ENCODE data around the gene ARFGEF3. TPM values are rescaled to one million over a fixed set of nuclear protein-coding genes. Genes with fewer than 3 reads are reported as not detected.

The ARFGEF3 gene
- total and polyA plus RNA-seq, 10 of the 15 experiments (the other 5 are each of a cell fraction or from before 2014, with no cell fraction given), result under 0.01 to 0.08 (median 0.02) TPM; not detected in 1

DNA sequence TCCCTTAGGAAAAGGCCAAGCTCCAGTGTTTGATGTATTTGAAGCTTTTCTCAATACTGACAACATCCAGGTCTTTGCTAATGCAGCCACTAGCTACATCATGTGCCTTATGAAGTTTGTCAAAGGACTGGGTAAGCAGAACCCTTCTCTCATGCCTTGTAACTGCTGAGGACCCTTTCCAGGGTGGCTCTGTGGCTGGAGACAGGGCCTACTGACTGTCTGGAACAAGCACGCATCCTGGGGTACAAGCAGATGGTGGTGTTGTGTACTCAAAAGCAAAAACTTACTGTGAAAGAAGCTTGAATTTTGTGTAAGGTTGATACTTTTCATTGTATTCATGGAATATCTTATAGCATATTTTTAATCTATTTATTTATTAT is 147.0 kb downstream of the ARFGEF3 start:
- 0% methylated on average over 1 of the region's 1 CpG for WGBS (ENCODE audit: insufficient coverage, insufficient replicate concordance, low lambda C conversion rate, missing lambda C conversion rate)
- Histone ChIP-seq H2AFZ (ENCODE audit: control insufficient read depth, low read depth, low read length) (no peak overlapping the region), H3K9ac (ENCODE audit: control insufficient read depth, insufficient read depth, low read length) (no peak overlapping the region), H3K27me3 (replicated peaks in 1 of 2; ENCODE audit: control insufficient read depth in 2 of 2, insufficient read depth in 2 of 2, low read length in 1 of 2) (peaks cover 0 to 4% of the 10 kb centered on the region in 2 experiments; a peak in 3 of 4 replicates), H3K4me3 (no peak overlapping the region), H4K20me1 (ENCODE audit: control insufficient read depth, insufficient read depth) (no peaks in the 10 kb centered on the region), H3K36me3 (ENCODE audit: control insufficient read depth in 2 of 2, insufficient read depth in 2 of 2, low read length in 1 of 2) (no peaks in the 10 kb centered on the region), H3K4me1 (ENCODE audit: control insufficient read depth, insufficient read depth, low read length) (no peaks in the 10 kb centered on the region), H3K4me2 (ENCODE audit: control insufficient read depth, insufficient read depth) (no peak overlapping the region), H3K27ac (ENCODE audit: control insufficient read depth, insufficient read depth) (no peak overlapping the region), H3K9me3 (replicated peaks; ENCODE audit: control insufficient read depth, insufficient read depth, low read length) (no peaks in the 10 kb centered on the region), H3K79me2 (ENCODE audit: control insufficient read depth, insufficient read depth, low read length) (no peaks in the 10 kb centered on the region)
- in situ Hi-C loops (cut with MboI), result no loop called here
- CTCF ChIA-PET, result no interaction called here
- POLR2A ChIA-PET, result no interaction called here
- intact Hi-C loops (cut with micrococcal nuclease; ENCODE audit: unreplicated experiment), result loop anchor here (10.0 kb wide), 1 partner anchor 196 kb away; no protein-coding TSS in a partner anchor
- no TSS peak for BruUV-seq (replicated peaks)
- RAD21 ChIA-PET (ENCODE audit: unreplicated experiment), result no interaction called here
- no peak for ATAC-seq
- SMC1A ChIA-PET (ENCODE audit: uncharacterized antibody, unreplicated experiment), result interaction anchor here (0.9 kb wide), 1 partner anchor 94 kb away, joined by 3 read pairs; no protein-coding TSS in a partner anchor
- FAIRE-seq, result no peak
- TF ChIP-seq POU2F2 (IDR thresholded peaks at IDR 0.05; ENCODE audit: borderline replicate concordance, low read depth, low read length) (no peak), IKZF2 (IDR thresholded peaks at IDR 0.05) (no peak), RB1 (IDR thresholded peaks at IDR 0.05; ENCODE audit: borderline replicate concordance) (no peak), ATF7 (IDR thresholded peaks at IDR 0.05; ENCODE audit: low read depth) (no peak), TCF7 (IDR thresholded peaks at IDR 0.05; ENCODE audit: borderline replicate concordance) (no peak), NBN (IDR thresholded peaks at IDR 0.05) (no peak), RAD51 (IDR thresholded peaks at IDR 0.05) (no peak)
- TF ChIP-seq, protein P1, sequence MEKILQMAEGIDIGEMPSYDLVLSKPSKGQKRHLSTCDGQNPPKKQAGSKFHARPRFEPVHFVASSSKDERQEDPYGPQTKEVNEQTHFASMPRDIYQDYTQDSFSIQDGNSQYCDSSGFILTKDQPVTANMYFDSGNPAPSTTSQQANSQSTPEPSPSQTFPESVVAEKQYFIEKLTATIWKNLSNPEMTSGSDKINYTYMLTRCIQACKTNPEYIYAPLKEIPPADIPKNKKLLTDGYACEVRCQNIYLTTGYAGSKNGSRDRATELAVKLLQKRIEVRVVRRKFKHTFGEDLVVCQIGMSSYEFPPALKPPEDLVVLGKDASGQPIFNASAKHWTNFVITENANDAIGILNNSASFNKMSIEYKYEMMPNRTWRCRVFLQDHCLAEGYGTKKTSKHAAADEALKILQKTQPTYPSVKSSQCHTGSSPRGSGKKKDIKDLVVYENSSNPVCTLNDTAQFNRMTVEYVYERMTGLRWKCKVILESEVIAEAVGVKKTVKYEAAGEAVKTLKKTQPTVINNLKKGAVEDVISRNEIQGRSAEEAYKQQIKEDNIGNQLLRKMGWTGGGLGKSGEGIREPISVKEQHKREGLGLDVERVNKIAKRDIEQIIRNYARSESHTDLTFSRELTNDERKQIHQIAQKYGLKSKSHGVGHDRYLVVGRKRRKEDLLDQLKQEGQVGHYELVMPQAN (conservative IDR thresholded peaks at IDR 0.05), result no peak
- TF ChIP-seq, protein P2, sequence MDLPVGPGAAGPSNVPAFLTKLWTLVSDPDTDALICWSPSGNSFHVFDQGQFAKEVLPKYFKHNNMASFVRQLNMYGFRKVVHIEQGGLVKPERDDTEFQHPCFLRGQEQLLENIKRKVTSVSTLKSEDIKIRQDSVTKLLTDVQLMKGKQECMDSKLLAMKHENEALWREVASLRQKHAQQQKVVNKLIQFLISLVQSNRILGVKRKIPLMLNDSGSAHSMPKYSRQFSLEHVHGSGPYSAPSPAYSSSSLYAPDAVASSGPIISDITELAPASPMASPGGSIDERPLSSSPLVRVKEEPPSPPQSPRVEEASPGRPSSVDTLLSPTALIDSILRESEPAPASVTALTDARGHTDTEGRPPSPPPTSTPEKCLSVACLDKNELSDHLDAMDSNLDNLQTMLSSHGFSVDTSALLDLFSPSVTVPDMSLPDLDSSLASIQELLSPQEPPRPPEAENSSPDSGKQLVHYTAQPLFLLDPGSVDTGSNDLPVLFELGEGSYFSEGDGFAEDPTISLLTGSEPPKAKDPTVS (IDR thresholded peaks at IDR 0.05; ENCODE audit: low read depth, low read length), result no peak
- no peak for DNase-seq (ENCODE audit: low read depth, low spot score)

Data from GM12878 (cell line).